ENCODE results near the gene SNX22. TPM values are rescaled to one million over a fixed set of nuclear protein-coding genes. Genes with fewer than 3 reads are reported as not detected.

SNX22 gene
- total RNA-seq (2021) (2.6 and 2.7 TPM in 2 replicates), Bru-seq, nascent RNA (percentile 44 among the genes with signal in this experiment), BruChase-seq, experiment 1, labeled RNA remaining after a 2-hour chase (percentile 33 among the genes with signal in this experiment), BruChase-seq, experiment 2, labeled RNA remaining after a 6-hour chase (percentile 43 among the genes with signal in this experiment)
- long read RNA-seq, result 0 reads

DNA sequence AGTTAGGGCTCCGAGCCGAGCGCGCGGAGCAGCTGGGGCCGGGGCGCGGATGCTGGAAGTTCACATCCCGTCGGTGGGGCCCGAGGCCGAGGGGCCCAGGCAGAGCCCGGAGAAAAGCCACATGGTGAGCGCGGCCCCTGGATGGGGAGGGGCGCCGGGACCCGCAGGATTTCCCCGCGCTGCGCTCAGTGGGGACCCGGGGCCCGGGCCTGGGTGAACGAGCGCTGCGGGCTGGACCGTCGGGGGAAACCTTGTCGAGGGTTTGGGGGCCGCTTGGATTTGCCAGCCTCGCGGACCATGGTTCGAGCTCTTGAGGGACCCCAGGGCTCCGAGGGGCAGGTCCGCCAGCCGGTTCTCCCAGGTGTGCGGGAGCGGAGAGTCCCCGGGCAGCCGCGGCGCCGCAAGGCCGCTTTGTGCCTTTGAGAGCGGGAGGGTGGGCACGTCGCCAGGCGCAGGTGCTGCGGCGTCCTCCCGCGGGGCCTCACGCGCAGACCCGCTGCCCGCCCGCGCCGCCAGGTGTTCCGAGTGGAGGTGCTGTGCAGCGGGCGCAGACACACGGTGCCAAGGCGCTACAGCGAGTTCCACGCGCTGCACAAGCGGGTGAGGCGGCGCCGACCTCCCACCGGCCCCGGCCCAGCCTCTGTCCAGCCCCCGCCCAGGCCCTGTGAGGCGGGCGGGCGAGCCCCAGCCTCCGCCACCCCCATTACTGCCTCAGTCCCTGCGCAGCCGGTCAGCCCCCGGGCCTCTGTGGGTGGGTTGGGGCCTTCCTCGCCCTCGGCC is at the start of gene SNX22:
Gene SNX22 (plus strand): TSS at position 5 of the 780 bp plus-strand sequence. CDS start 45 bp downstream, at position 50.
- ChIA-PET POLR2A (ENCODE audit: low non-redundant PET) (interaction anchor here (0.7 kb wide), 1 partner anchor 58 kb away, joined by 9 read pairs; no protein-coding TSS in a partner anchor), CTCF (interaction anchor here (2.0 kb wide), 1 partner anchor 542 kb away, joined by 12 read pairs; no protein-coding TSS in a partner anchor)
- Histone ChIP-seq H3K27me3 (replicated peaks; ENCODE audit: insufficient read depth, low read depth, low read length, poor library complexity) (no peaks in the 10 kb centered on the region), H3K36me3 (ENCODE audit: insufficient read depth, low read length, poor library complexity, severe bottlenecking) (peaks cover 22% of the 10 kb centered on the region), H3K4me3 (ENCODE audit: low read depth, low read length, poor library complexity, severe bottlenecking) (peak within 1 kb of the TSS; percentile 66), H3K9me3 (ENCODE audit: low read depth, low read length, poor library complexity, severe bottlenecking) (no peaks in the 10 kb centered on the region), H3K27ac (ENCODE audit: low read depth, low read length, poor library complexity, severe bottlenecking) (no peak within 1 kb of the TSS), H3K4me1 (ENCODE audit: insufficient read depth, low read length, poor library complexity, severe bottlenecking) (peaks cover 20% of the 10 kb centered on the region)
- BruUV-seq (replicated peaks), result no TSS peak
- intact Hi-C loops (cut with micrococcal nuclease; ENCODE audit: unreplicated experiment), result loop anchor here (2.0 kb wide), 1 partner anchor 57 kb away; the partner anchor contains the start of gene SNX1
- TF ChIP-seq, protein P1, sequence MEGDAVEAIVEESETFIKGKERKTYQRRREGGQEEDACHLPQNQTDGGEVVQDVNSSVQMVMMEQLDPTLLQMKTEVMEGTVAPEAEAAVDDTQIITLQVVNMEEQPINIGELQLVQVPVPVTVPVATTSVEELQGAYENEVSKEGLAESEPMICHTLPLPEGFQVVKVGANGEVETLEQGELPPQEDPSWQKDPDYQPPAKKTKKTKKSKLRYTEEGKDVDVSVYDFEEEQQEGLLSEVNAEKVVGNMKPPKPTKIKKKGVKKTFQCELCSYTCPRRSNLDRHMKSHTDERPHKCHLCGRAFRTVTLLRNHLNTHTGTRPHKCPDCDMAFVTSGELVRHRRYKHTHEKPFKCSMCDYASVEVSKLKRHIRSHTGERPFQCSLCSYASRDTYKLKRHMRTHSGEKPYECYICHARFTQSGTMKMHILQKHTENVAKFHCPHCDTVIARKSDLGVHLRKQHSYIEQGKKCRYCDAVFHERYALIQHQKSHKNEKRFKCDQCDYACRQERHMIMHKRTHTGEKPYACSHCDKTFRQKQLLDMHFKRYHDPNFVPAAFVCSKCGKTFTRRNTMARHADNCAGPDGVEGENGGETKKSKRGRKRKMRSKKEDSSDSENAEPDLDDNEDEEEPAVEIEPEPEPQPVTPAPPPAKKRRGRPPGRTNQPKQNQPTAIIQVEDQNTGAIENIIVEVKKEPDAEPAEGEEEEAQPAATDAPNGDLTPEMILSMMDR (conservative IDR thresholded peaks at IDR 0.05; ENCODE audit: low read depth, low read length), result no peak
- TF ChIP-seq EZH2 (IDR thresholded peaks at IDR 0.05; ENCODE audit: borderline replicate concordance, low read depth, low read length, poor library complexity, severe bottlenecking), result no peak
- DNase-seq (ENCODE audit: low spot score), result no peak

DNA sequence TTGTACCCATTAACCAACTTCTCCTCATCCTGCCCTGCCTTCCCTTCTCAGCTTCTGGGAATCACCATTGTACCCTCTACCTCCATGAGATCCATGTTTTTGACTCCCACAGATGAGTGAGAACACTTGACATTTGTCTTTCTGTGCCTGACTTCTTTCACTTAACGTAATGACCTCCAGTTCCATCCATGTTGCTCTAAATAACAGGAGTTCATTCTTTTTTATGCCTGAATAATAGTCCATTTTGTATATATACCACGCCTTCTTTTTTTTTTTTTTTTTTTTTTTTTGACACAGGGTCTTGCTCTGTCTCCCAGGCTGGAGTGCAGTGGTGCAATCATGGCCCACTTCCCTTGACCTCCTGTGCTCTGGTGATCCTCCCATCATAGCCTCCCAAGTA is 49.0 kb upstream of the SNX22 start:
- POLR2A ChIA-PET (ENCODE audit: low non-redundant PET), result no interaction called here
- CTCF ChIA-PET, result no interaction called here

DNA sequence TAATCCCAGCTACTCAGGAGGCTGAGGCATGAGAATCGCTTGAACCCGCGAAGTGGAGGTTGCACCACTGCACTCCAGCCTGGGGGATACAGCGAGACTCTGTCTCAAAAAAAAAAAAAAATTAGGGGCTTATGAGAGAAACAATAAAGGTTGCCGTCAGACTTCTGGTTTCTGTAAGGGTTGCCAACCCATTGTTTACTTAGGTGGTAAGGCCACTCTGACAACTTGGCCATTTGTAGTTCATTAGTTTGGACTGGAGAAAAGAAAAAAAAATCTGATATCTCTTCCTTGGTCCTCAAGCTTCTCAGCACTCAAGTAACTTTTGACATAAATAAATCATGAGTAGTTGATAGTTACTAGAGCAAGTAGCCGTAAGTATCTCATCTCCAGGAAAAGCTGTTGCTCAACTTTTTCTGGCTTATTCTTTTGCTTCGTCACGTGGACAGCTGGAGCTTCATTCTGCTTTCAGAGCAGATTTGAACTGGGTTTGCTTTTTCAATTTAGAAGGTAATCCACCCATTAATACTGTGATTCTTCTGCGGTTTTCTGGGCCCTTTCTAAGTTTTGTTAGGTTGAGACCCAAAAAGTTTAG is 46.3 kb upstream of the SNX22 start:
- peak; percentile 78 for DNase-seq (ENCODE audit: low spot score)
- no peak for TF ChIP-seq EZH2 (IDR thresholded peaks at IDR 0.05; ENCODE audit: borderline replicate concordance, low read depth, low read length, poor library complexity, severe bottlenecking)
- TF ChIP-seq, protein P1 (conservative IDR thresholded peaks at IDR 0.05; ENCODE audit: low read depth, low read length), result no peak
- CTCF ChIA-PET, result no interaction called here
- H3K9me3 ChIP-seq (ENCODE audit: low read depth, low read length, poor library complexity, severe bottlenecking), result no peaks in the 10 kb centered on the region
- H3K36me3 ChIP-seq (ENCODE audit: insufficient read depth, low read length, poor library complexity, severe bottlenecking), result no peaks in the 10 kb centered on the region
- no TSS peak for BruUV-seq (replicated peaks)
- H3K27ac ChIP-seq (ENCODE audit: low read depth, low read length, poor library complexity, severe bottlenecking), result no peak overlapping the region
- peaks cover 14% of the 10 kb centered on the region for H3K4me1 ChIP-seq (ENCODE audit: insufficient read depth, low read length, poor library complexity, severe bottlenecking)
- H3K27me3 ChIP-seq (replicated peaks; ENCODE audit: insufficient read depth, low read depth, low read length, poor library complexity), result no peaks in the 10 kb centered on the region
- POLR2A ChIA-PET (ENCODE audit: low non-redundant PET), result interaction anchor here (0.7 kb wide), 2 partner anchors 213 to 726 kb away, joined by 3 to 11 read pairs; no protein-coding TSS in a partner anchor
- H3K4me3 ChIP-seq (ENCODE audit: low read depth, low read length, poor library complexity, severe bottlenecking), result no peak overlapping the region
- intact Hi-C loops (cut with micrococcal nuclease; ENCODE audit: unreplicated experiment), result no loop called here

More for the DNA sequence above, 49.0 kb upstream of the SNX22 start:
- Histone ChIP-seq H3K27me3 (replicated peaks; ENCODE audit: insufficient read depth, low read depth, low read length, poor library complexity) (no peaks in the 10 kb centered on the region), H3K4me3 (ENCODE audit: low read depth, low read length, poor library complexity, severe bottlenecking) (no peak overlapping the region), H3K36me3 (ENCODE audit: insufficient read depth, low read length, poor library complexity, severe bottlenecking) (no peaks in the 10 kb centered on the region), H3K4me1 (ENCODE audit: insufficient read depth, low read length, poor library complexity, severe bottlenecking) (peaks cover 33% of the 10 kb centered on the region), H3K9me3 (ENCODE audit: low read depth, low read length, poor library complexity, severe bottlenecking) (no peaks in the 10 kb centered on the region), H3K27ac (ENCODE audit: low read depth, low read length, poor library complexity, severe bottlenecking) (no peak overlapping the region)
- intact Hi-C loops (cut with micrococcal nuclease; ENCODE audit: unreplicated experiment), result no loop called here
- TF ChIP-seq EZH2 (IDR thresholded peaks at IDR 0.05; ENCODE audit: borderline replicate concordance, low read depth, low read length, poor library complexity, severe bottlenecking), result no peak
- TF ChIP-seq, protein P1 (conservative IDR thresholded peaks at IDR 0.05; ENCODE audit: low read depth, low read length), result no peak
- no peak for DNase-seq (ENCODE audit: low spot score)
- BruUV-seq (replicated peaks), result no TSS peak

Measured in A673 (cell line).